ENCODE data around the gene LILRB1.

- TF ChIP-seq, protein P1, sequence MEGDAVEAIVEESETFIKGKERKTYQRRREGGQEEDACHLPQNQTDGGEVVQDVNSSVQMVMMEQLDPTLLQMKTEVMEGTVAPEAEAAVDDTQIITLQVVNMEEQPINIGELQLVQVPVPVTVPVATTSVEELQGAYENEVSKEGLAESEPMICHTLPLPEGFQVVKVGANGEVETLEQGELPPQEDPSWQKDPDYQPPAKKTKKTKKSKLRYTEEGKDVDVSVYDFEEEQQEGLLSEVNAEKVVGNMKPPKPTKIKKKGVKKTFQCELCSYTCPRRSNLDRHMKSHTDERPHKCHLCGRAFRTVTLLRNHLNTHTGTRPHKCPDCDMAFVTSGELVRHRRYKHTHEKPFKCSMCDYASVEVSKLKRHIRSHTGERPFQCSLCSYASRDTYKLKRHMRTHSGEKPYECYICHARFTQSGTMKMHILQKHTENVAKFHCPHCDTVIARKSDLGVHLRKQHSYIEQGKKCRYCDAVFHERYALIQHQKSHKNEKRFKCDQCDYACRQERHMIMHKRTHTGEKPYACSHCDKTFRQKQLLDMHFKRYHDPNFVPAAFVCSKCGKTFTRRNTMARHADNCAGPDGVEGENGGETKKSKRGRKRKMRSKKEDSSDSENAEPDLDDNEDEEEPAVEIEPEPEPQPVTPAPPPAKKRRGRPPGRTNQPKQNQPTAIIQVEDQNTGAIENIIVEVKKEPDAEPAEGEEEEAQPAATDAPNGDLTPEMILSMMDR (IDR thresholded peaks at IDR 0.05; ENCODE audit: insufficient read depth, low read depth, low read length) = no peak
- TF ChIP-seq EZH2 (IDR thresholded peaks at IDR 0.05; ENCODE audit: insufficient read depth, low read length) = no peak
These were observed 13.8 kb downstream of the LILRB1 start for GRCh38 chr19:54644056-54644455.

Data from astrocyte (in vitro differentiated cells and primary cell).